Jurkat, Clone E6-1 (cell line): ENCODE data around the gene KDM3A. TPM values are rescaled to one million over a fixed set of nuclear protein-coding genes. Genes with fewer than 3 reads are reported as not detected.
A peak's percentile ranks its signal among the peaks of the same experiment; 100 is the strongest.

Experiments used
- DNase-seq: peaks from one replicate; pipeline ENCODE4 v3.0.0-alpha.2; 2011; ENCODE audit warnings: low read depth, low spot score
- H3K4me3 ChIP-seq: 2 replicates; pipeline ENCODE4 v1.5.1; 2011; ENCODE audit warnings: mild to moderate bottlenecking, low read length, control low read depth, moderate library complexity
- polyA plus RNA-seq: library from polyadenylated mRNA; unstranded; fragments of >200 nt; gene quantifications from one replicate; pipeline ENCODE4 v1.2.1, GENCODE V29; 2012; ENCODE audit warnings: missing spikeins; ENCODE audit not compliant: insufficient read length, insufficient read depth

KDM3A gene, protein sequence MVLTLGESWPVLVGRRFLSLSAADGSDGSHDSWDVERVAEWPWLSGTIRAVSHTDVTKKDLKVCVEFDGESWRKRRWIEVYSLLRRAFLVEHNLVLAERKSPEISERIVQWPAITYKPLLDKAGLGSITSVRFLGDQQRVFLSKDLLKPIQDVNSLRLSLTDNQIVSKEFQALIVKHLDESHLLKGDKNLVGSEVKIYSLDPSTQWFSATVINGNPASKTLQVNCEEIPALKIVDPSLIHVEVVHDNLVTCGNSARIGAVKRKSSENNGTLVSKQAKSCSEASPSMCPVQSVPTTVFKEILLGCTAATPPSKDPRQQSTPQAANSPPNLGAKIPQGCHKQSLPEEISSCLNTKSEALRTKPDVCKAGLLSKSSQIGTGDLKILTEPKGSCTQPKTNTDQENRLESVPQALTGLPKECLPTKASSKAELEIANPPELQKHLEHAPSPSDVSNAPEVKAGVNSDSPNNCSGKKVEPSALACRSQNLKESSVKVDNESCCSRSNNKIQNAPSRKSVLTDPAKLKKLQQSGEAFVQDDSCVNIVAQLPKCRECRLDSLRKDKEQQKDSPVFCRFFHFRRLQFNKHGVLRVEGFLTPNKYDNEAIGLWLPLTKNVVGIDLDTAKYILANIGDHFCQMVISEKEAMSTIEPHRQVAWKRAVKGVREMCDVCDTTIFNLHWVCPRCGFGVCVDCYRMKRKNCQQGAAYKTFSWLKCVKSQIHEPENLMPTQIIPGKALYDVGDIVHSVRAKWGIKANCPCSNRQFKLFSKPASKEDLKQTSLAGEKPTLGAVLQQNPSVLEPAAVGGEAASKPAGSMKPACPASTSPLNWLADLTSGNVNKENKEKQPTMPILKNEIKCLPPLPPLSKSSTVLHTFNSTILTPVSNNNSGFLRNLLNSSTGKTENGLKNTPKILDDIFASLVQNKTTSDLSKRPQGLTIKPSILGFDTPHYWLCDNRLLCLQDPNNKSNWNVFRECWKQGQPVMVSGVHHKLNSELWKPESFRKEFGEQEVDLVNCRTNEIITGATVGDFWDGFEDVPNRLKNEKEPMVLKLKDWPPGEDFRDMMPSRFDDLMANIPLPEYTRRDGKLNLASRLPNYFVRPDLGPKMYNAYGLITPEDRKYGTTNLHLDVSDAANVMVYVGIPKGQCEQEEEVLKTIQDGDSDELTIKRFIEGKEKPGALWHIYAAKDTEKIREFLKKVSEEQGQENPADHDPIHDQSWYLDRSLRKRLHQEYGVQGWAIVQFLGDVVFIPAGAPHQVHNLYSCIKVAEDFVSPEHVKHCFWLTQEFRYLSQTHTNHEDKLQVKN (N-terminal part only)
- polyA plus RNA-seq = 23.7 TPM

DNA sequence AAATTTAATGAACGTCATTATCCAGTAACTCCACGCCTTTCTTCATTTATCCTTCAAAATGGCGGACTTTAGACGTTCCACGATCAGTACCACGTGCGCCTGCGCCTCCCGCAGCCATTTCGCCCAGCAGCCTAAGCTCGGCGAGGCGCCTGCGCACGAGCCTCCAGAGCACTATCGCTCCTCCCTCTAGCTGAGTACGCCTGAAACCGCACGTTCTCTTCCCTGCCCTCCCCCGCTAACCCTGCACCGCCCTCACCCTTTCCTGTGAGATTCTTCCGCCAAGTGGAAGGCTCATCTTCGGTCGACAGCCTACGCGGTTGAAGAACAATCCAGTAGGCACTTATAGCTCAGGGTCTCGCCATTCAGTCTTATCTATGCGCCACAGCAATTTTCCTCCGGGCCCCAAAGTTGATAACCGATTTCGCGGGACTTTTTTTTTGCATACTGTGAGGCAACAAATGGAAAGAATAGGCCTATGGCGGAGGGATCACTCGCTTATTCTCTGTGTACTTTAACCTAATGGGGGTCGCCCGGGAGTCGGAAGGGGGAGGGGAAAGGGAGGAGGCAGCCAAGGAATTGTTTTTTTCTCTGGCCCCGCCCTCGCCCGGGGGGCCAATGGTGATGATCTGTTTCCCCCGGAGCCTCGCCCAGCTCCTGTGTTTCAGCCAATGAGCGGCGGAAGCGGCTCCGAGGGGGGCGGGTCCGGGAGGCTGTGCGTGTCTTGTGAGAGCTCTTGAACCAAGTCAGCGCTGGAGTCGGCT is at the start of gene KDM3A:
KDM3A (plus strand) TSS at position 741 of the 761 bp plus-strand sequence. CDS start 677 bp downstream, outside the sequence.
- peak; percentile 99 for DNase-seq
- H3K4me3 ChIP-seq = peak within 1 kb of the TSS; percentile 81

DNA sequence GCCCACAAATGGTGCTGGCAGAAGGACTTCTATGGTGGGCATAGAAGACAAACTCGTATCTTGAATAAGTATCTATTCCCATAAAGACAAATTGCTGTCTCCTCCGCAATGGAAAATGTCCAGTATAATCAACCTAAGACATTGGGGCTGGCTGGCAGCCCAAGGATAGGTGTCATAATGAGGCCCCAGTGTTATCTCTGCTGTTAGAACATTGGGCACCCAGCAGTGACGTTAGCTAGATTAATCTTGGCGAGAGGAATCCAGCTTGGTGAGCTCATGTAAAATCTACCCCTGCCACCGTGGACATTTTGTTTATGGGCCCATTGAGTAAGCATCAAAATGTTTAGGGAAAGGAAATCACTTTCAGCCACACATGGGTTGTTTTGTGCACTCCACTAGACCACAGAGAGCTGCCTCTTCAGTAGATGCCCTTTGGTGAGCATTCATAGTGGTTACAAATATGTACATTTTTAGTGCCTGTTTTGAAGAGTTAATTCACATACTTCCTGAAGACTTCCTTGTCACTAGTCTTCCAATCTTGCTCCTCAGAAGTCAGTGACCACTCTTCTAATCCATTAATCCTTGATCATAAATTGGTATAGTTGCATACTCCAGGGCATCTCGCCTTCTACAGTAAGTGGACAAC is 48.2 kb upstream of the KDM3A start:
- no peak for DNase-seq
- H3K4me3 ChIP-seq = no peak overlapping the region

DNA sequence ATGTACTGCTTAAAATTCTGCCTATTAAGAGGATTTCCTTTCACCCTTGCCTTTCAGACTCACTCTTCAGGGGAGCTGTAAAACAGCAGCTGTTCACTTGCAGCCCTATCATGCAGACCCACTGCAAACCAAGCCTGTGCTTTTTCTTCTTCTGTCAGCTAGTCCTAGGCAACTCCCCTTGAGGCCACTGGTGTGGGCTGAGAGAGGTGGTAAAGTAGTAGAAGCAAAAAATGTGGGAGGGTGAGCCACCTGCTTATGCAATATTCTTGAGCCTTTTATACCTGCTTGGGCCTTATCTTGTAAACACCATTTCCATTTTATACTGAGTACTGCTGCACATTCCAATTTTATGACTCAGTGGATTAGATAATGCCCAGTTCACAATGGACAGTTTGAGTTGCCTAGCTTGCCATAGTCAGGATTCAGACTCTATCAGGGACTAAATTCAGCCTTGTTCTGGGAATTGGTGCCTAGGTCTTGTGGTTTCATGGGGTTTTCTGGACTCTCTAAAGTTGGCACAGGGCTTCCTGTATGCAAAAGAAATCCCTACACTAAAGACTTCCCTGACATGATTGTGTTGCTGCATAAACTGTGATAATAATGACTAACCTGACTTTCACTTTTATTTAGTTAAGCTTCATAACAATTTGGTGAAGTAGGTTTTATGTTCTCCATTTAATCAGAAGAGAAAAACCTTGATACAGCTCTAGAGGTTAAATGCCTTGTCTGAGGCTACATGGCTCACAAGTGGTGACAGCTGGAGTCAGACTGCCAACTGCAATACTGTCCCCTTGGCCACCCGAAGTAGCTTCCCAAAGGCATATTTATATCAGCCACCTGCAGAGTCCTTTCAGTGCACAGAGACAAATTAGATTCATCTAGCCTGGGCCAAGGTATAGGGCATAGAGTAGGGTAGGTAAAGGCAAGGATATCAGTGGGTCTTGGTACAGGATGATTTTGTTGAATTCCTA is 47.4 kb upstream of the KDM3A start:
- no peak for DNase-seq

DNA sequence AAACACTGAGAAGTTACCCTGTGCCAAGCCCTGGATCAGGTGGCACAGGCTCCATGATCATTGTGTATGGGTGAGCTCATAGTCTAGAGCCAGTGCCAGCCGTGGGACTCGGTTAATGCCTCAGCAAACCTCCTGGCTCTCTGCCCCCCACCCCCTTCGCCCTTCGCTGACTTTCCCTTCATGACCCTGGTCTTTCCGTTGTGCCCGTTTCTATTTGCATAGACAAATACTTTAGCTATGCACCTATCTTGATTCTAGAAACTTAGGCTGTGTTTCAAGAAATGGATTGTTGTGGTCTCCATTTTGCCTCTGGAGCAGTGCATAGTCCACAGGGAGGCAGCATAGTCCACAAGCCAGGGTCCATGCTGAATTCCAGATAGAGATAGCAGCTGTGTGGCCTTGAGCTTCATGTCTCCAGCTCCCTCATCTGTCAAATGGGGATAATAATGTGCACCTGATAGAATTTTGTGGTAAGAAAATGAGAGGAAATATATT is 44.8 kb upstream of the KDM3A start:
- no peak for DNase-seq
- no peak overlapping the region for H3K4me3 ChIP-seq

More for the DNA sequence above, 47.4 kb upstream of the KDM3A start:
- no peak overlapping the region for H3K4me3 ChIP-seq

DNA sequence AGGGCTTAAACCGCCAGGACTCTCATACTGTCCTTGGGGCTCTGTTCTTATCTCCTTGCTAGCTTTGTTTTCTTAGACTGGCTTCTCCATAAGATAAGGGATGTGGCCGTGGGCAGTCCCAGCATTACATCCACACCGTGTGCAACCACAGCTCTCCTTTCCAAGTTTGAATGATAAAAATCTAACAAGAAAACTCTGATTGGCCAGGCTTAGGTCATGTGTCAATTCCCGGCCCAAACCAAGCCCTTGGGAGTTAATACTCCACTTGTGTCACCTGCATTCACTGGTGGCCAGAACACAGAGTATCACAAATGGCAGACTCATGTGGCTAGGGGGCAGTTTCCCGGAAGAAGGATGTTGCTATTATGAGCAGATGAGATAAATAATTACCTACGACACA is 43.2 kb upstream of the KDM3A start:
- H3K4me3 ChIP-seq = no peak overlapping the region
- DNase-seq = no peak

DNA sequence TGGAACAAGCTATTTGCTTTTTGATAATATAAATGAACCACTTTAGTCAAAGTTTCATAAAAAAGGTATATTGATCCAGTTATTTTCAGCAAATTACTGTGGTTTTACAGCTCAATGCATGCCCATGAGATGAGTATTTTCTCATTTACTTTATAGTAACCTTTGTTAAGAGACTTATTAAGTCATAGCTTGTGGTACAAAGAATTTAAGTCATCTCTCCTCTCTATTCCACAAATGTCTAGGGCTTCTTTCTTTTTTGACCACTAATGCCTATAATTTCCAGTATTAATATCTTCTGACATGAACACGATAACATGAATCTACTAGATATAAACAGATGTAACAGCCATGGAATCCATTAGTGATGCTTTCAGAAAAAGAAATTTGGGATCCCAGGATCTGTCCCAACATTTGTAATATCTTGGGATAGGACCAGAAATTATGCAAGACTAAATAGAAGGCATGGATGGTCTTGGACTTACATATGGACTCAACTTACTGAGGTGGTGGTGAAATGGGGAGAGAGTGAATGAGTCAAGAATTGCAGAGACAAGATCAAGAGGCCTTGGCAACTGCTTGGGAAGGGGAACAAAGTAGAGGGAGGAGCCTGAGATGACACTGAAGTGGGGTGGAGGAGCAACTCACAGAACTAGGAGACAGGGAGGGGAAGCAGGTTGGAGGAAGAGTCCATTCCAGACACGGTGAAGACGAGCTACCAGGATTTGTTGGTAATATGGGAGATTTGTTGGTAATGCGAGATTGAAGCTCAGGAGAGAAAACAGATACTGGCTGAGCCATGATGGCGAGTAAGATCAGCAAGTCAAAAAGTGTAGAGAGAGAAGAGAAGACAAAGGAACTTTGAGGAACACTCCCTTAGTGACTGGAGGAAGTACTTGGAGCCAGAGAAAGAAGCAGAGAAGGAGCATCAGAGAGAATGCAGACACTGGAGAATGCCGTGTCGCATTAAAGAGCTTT is 42.4 kb upstream of the KDM3A start:
- DNase-seq = no peak
- H3K4me3 ChIP-seq = no peak overlapping the region

DNA sequence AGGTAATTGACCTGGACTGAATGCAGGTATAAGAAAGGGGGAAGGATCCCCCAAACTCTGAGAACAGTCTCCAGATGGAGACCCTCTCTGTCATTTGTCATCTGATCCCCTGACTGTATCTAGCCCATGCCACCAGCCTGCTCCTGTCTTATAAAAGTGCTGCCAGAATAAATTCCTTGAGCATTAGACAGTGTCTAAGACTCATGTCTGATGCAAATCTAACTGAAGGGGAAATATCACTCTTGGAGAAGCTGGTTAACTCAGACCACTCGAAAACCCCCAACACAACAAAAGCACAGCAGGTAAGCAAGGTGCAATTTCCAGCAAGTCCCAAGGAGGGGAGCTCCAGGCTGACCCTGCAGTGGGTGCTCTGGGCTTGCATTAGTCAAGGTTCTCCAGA is 40.9 kb upstream of the KDM3A start:
- no peak for DNase-seq
- H3K4me3 ChIP-seq = no peak overlapping the region

DNA sequence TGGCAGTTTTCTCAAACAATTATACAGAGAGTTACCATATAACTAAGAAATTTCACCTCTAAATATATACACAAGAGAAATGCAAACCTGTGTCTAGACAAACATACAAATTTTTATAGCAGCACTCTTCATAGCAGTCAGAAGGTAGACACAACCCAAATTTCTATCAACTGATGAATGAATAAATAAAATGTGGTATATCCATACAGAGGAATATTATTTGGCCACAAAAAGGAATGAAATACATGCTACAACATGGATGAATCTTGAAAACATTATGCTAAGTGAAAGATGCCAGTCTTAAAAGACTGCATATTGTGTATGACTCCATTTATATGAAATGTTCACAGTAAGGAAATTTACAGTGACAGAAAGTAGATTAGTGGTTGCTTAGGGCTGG is 30.6 kb upstream of the KDM3A start:
- DNase-seq = no peak
- no peak overlapping the region for H3K4me3 ChIP-seq

DNA sequence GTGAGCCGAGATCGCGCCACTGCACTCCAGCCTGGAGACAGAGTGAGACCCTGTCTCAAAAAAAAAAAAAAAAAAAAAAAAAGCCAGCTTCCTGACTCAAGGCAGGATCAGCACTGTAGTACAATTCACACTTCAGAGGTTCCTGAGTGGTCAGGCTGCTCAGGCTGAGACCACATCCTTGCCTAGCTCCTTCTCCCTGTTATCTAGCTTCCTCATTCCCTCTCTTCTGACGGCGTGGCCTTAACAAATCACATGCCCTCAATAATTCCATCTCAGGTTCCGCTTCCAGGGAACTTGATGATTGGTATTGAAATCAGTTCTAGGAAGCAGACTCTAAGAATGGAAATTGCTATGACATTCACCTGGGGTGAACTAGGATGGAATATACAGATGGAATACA is 29.8 kb upstream of the KDM3A start:
- DNase-seq = no peak
- no peak overlapping the region for H3K4me3 ChIP-seq

DNA sequence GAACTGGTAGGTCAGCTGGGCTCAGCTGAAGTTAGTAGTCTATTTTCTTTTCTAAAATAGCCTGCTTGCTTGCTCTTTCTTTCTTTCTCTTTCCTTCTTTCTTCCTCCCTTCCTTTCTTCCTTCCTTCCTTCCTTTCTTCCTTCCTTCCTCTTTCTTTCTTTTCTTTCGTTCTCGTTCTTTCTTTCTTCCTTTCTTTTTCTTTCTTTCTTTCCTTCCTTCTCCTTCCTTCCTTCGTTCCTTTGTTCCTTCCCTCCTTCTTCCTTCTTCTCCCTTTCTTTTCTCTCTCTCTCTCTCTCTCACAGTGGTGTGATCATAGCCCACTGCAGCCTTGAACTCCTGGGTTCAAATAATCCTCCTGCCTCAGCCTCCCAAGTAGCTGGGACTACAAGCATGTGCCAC is 29.2 kb upstream of the KDM3A start:
- no peak overlapping the region for H3K4me3 ChIP-seq
- DNase-seq = no peak

DNA sequence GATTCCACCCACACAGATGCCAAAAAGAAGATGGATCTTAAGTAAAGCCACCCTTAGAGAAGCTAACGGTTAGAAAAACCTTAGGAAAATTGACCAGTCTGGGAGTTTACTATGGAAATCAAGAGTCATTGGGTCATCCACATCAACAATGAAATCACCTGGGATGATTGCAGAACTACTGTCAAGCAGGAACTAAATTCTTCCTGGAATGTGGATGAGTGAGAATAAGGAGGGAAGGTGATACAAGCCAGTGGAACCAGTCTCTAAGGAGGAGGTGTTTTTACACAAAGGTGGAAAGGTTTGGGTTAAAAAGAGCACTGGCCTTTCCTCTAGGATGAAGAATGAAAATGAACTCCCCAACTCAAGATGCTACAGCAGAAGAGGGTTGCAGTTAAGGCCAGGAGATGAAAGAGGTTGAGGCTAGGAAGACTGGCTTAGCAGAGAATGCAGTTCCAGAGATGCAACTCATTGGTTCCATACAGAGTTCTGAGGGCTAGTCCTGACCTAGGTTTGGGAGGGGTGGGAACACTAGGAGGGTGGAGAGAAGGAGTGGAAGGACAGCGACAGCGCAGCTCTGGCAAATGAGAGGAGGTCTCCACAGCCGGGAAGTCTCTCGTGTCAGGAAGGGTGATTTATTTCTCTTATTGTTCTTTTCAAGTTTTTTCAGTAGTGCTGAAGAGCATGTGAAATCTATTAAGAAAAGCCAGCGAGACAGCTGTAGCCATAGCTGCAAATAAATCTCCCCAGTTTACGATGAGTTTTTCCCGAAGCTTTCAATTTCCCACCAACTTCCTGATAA is 27.7 kb upstream of the KDM3A start:
- no peak for DNase-seq
- H3K4me3 ChIP-seq = no peak overlapping the region

DNA sequence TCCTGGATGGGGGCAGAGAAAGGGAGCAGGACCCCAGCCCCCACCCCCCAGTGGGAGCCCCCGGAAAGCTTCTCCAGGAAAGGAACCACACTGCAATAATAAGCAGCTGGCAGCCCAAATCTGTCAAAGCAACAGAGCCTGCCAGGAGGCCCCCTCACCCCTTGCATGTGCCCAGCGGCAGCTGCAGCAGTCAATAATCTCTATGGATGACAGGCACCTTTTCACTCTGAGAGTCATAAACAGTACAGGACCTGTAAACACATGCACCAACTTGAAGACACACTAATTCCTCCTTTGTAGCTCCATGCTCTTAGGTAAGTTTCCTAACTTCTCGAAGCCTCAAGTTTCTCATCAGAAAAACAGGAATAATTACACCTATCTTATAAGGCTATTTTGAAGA is 26.2 kb upstream of the KDM3A start:
- DNase-seq = no peak

DNA sequence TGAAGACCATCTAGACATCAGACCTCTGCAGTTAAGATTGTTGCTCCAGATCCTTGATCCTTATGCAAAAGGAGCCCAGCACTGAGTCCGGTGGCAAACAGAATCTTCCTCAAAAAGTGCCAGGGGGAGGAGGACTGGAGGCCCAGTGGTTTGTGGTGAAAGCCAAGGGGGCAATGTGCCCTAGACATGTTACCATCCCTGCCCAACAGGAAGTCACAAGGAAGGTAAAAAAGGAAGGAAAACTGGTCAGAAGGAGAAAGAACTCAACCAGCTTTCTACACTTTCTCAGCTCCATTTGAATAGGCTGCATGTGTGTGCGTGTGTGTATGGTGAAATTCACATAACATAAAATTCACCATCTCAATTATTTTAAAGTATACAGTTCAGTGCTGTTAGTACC is 25.0 kb upstream of the KDM3A start:
- no peak overlapping the region for H3K4me3 ChIP-seq
- no peak for DNase-seq

More for the DNA sequence above, 26.2 kb upstream of the KDM3A start:
- H3K4me3 ChIP-seq = no peak overlapping the region

DNA sequence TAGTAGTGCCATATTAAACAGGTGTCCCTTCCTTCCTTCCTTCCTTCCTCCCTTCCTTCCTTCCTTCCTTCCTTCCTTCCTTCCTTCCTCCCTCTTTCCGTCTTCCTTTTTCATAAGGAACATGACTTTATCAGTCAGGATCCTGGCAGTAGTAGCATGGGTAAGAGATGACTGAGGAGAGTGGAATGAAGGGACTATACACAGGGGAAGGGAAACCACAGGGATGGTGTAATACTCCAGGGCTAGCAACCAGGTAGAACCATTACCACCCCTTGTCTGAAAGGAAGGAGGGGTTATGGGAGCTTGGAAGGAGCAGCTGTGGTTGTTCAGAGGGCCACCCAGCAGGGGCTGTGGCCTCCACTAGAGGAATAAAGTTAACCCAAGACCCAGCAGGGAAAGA is 23.2 kb upstream of the KDM3A start:
- no peak for DNase-seq
- no peak overlapping the region for H3K4me3 ChIP-seq

DNA sequence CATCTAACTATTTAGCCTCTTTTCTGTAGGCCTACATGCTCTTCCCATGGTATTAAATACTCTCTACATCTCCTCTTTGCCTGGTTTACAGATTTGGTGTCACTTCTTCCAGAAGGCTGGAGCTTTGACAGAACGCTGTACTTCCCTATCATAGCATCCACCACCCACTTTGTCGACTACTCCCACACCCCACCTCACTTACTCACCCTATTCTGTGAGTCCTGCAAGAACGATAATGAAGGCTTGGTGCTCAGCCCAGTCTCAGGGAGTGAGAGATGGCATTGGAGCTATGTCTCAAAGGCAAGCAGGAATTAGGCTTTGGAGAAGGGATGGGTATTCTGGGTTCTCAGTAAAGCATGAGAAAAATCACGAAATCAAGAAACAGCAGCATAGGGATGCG is 20.3 kb upstream of the KDM3A start:
- no peak overlapping the region for H3K4me3 ChIP-seq
- DNase-seq = no peak
